Stimulated activated CD4-positive, alpha-beta T cell treated with anti-CD3 and anti-CD28 coated beads, Interleukin-2, amount 100 ng/mL, for 48 hours (primary cell): ENCODE measurements around the gene CDK14.
"Not testable (repeated sequence)": the region's sequence is repeated elsewhere in the genome, so short reads cannot be mapped to it uniquely, and the experiment has no call there.

ENCODE experiments used
- DNase-seq, 2 donors: peaks; one replicate each; pipeline ENCODE4 v3.0.0-alpha.2; 2020

The CDK14 gene

GRCh38 chr7:90597563-90598253, 1.6 kb downstream of the CDK14 start:
- no peak for DNase-seq

GRCh38 chr7:90599038-90599437, 2.9 kb downstream of the CDK14 start:
- DNase-seq, result no peak

- DNase-seq, result no peak
Observed at GRCh38 chr7:90599892-90600555, 3.9 kb downstream of the CDK14 start.

- no peak for DNase-seq
Observed at GRCh38 chr7:90602303-90602702, 6.2 kb downstream of the CDK14 start.

- no peak for DNase-seq
Observed at GRCh38 chr7:90603346-90603745, 7.2 kb downstream of the CDK14 start.

GRCh38 chr7:90604383-90604782, 8.3 kb downstream of the CDK14 start:
- DNase-seq, result no peak

- no peak for DNase-seq
Observed at GRCh38 chr7:90605055-90605454, 8.9 kb downstream of the CDK14 start.

- no peak for DNase-seq
Observed at GRCh38 chr7:90607196-90607595, 11.1 kb downstream of the CDK14 start.

- no peak for DNase-seq
Observed at GRCh38 chr7:90610105-90610504, 14.0 kb downstream of the CDK14 start.

GRCh38 chr7:90611115-90611514, 15.0 kb downstream of the CDK14 start:
- DNase-seq, result no peak

GRCh38 chr7:90613088-90613498, 17.0 kb downstream of the CDK14 start:
- peak in 1 of 2 donors; percentile 2 for DNase-seq

- no peak for DNase-seq
Observed at GRCh38 chr7:90617442-90617841, 21.3 kb downstream of the CDK14 start.

GRCh38 chr7:90618876-90619275, 22.8 kb downstream of the CDK14 start:
- DNase-seq, result no peak

- no peak for DNase-seq
Observed at GRCh38 chr7:90621125-90621746, 25.1 kb downstream of the CDK14 start.

- no peak for DNase-seq
Observed at GRCh38 chr7:90621747-90622140, 25.6 kb downstream of the CDK14 start.

GRCh38 chr7:90622670-90623069, 26.5 kb downstream of the CDK14 start:
- DNase-seq, result no peak

- DNase-seq, result no peak
Observed at GRCh38 chr7:90624225-90624911, 28.2 kb downstream of the CDK14 start.

- DNase-seq, result no peak
Observed at GRCh38 chr7:90625051-90625450, 28.9 kb downstream of the CDK14 start.

- no peak for DNase-seq
Observed at GRCh38 chr7:90625562-90625961, 29.4 kb downstream of the CDK14 start.

GRCh38 chr7:90626013-90626412, 29.9 kb downstream of the CDK14 start:
- no peak for DNase-seq

- DNase-seq, result peak in 1 of 2 donors; percentile 3
Observed at GRCh38 chr7:90629297-90629918, 33.3 kb downstream of the CDK14 start.

- no peak for DNase-seq
Observed at GRCh38 chr7:90631502-90631901, 35.4 kb downstream of the CDK14 start.

- not testable (repeated sequence) for DNase-seq
Observed at GRCh38 chr7:90639683-90640082, 43.6 kb downstream of the CDK14 start.
